Loucy (cell line): ENCODE results near the gene PLA2G12B.

ENCODE experiments used
- EZH2phosphoT487 ChIP-seq: fragments of 200-600 bp; IDR thresholded peaks from 2 replicates; pipeline ENCODE4 v1.6.1; 2018; ENCODE audit warnings: antibody characterized with exemption, mild to moderate bottlenecking, moderate library complexity, borderline replicate concordance
- TF ChIP-seq, protein P1 (sequence below): fragments of 200-600 bp; sonication (generic); conservative IDR thresholded peaks from 2 replicates; pipeline ENCODE4 v1.5.1; 2014; ENCODE audit warnings: mild to moderate bottlenecking, antibody characterized with exemption, low read length

DNA sequence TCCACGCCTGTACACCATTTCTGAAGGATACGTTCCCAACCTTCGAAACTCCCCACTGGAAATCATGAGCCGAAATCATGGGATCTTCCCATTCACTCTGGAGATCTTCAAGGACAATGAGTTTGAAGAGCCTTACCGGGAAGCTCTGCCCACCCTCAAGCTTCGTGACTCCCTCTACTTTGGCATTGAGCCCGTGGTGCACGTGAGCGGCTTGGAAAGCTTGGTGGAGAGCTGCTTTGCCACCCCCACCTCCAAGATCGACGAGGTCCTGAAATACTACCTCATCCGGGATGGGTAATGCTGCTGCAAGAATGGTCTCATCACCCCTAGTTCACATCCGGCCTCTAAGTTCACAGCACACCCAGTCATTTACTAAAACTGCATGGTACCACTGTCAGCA, 30.3 kb downstream of the PLA2G12B start:
- TF ChIP-seq, protein P1, sequence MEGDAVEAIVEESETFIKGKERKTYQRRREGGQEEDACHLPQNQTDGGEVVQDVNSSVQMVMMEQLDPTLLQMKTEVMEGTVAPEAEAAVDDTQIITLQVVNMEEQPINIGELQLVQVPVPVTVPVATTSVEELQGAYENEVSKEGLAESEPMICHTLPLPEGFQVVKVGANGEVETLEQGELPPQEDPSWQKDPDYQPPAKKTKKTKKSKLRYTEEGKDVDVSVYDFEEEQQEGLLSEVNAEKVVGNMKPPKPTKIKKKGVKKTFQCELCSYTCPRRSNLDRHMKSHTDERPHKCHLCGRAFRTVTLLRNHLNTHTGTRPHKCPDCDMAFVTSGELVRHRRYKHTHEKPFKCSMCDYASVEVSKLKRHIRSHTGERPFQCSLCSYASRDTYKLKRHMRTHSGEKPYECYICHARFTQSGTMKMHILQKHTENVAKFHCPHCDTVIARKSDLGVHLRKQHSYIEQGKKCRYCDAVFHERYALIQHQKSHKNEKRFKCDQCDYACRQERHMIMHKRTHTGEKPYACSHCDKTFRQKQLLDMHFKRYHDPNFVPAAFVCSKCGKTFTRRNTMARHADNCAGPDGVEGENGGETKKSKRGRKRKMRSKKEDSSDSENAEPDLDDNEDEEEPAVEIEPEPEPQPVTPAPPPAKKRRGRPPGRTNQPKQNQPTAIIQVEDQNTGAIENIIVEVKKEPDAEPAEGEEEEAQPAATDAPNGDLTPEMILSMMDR = no peak
- no peak for TF ChIP-seq EZH2phosphoT487
